SH-SY5Y (cell line): ENCODE results near the gene PDE4D.

Experiments
- GATA2 ChIP-seq: IDR thresholded peaks from 2 replicates; pipeline ENCODE4 v1.6.1; 2011; ENCODE audit warnings: mild to moderate bottlenecking, low read depth, low read length
- GATA3 ChIP-seq: IDR thresholded peaks from 2 replicates; pipeline ENCODE4 v1.6.1; 2011; ENCODE audit warnings: low read depth, mild to moderate bottlenecking, low read length, moderate library complexity

The PDE4D gene

GRCh38 chr5:59071755-59072549 lies 821.6 kb downstream of the PDE4D start:
- TF ChIP-seq GATA2, result no peak
- no peak for TF ChIP-seq GATA3

GRCh38 chr5:59069438-59070079 lies 824.0 kb downstream of the PDE4D start:
- TF ChIP-seq GATA2 (no peak), GATA3 (no peak)

GRCh38 chr5:59067956-59068656 lies 825.4 kb downstream of the PDE4D start:
- TF ChIP-seq GATA2 (no peak), GATA3 (no peak)

- TF ChIP-seq GATA3 (no peak), GATA2 (no peak)
These were observed 827.0 kb downstream of the PDE4D start for GRCh38 chr5:59066367-59067163.

GRCh38 chr5:59065554-59065953 lies 828.0 kb downstream of the PDE4D start:
- TF ChIP-seq GATA2 (no peak), GATA3 (no peak)

- TF ChIP-seq GATA3 (no peak), GATA2 (no peak)
These were observed 829.2 kb downstream of the PDE4D start for GRCh38 chr5:59064293-59064692.

GRCh38 chr5:59062986-59063683 lies 830.4 kb downstream of the PDE4D start:
- TF ChIP-seq GATA3 (no peak), GATA2 (no peak)

GRCh38 chr5:59061377-59061776 lies 832.1 kb downstream of the PDE4D start:
- TF ChIP-seq GATA2 (no peak), GATA3 (no peak)

GRCh38 chr5:59058969-59059687 lies 834.4 kb downstream of the PDE4D start:
- 0 out of 2 replicates have a peak, but pooled peaks have one; percentile 42 for TF ChIP-seq GATA3
- TF ChIP-seq GATA2, result peak; percentile 14; the same call in 1 of the 2 replicates

GRCh38 chr5:59058237-59058636 lies 835.3 kb downstream of the PDE4D start:
- no peak for TF ChIP-seq GATA2
- no peak for TF ChIP-seq GATA3

- no peak for TF ChIP-seq GATA2
- no peak for TF ChIP-seq GATA3
These were observed 837.6 kb downstream of the PDE4D start for GRCh38 chr5:59055745-59056448.

- TF ChIP-seq GATA3 (no peak), GATA2 (no peak)
These were observed 838.5 kb downstream of the PDE4D start for GRCh38 chr5:59054963-59055528.
